ENCODE data around the gene LRRC72. TPM values are rescaled to one million over a fixed set of nuclear protein-coding genes. Genes with fewer than 3 reads are reported as not detected.

Gene LRRC72
- total RNA-seq, 1 donor from 2014 or later = not detected

GRCh38 chr7:16554518-16555236 is 28.1 kb downstream of the LRRC72 start:
- Mint-ChIP-seq H3K9me3 (ENCODE audit: unreplicated experiment) (no peaks in the 10 kb centered on the region), H3K36me3 (ENCODE audit: unreplicated experiment) (no peaks in the 10 kb centered on the region), H3K27ac (ENCODE audit: unreplicated experiment) (no peak overlapping the region), H3K27me3 (ENCODE audit: unreplicated experiment) (no peaks in the 10 kb centered on the region), H3K4me1 (ENCODE audit: low read depth, unreplicated experiment) (no peaks in the 10 kb centered on the region), H3K4me3 (ENCODE audit: unreplicated experiment) (no peak overlapping the region)
- DNase-seq = no peak
- no peak for TF ChIP-seq CTCF (IDR thresholded peaks at IDR 0.05; ENCODE audit: partially characterized antibody, unreplicated experiment)

GRCh38 chr7:16556359-16556758 is 29.7 kb downstream of the LRRC72 start:
- TF ChIP-seq CTCF (IDR thresholded peaks at IDR 0.05; ENCODE audit: partially characterized antibody, unreplicated experiment) = no peak
- no peaks in the 10 kb centered on the region for H3K36me3 Mint-ChIP-seq (ENCODE audit: unreplicated experiment)
- H3K9me3 Mint-ChIP-seq (ENCODE audit: unreplicated experiment) = no peaks in the 10 kb centered on the region
- H3K4me1 Mint-ChIP-seq (ENCODE audit: low read depth, unreplicated experiment) = no peaks in the 10 kb centered on the region
- H3K27me3 Mint-ChIP-seq (ENCODE audit: unreplicated experiment) = no peaks in the 10 kb centered on the region
- H3K27ac Mint-ChIP-seq (ENCODE audit: unreplicated experiment) = no peak overlapping the region
- no peak for DNase-seq
- H3K4me3 Mint-ChIP-seq (ENCODE audit: unreplicated experiment) = no peak overlapping the region

- no peaks in the 10 kb centered on the region for H3K36me3 Mint-ChIP-seq (ENCODE audit: unreplicated experiment)
- H3K4me1 Mint-ChIP-seq (ENCODE audit: low read depth, unreplicated experiment) = no peaks in the 10 kb centered on the region
- TF ChIP-seq CTCF (IDR thresholded peaks at IDR 0.05; ENCODE audit: partially characterized antibody, unreplicated experiment) = no peak
- no peak overlapping the region for H3K27ac Mint-ChIP-seq (ENCODE audit: unreplicated experiment)
- H3K9me3 Mint-ChIP-seq (ENCODE audit: unreplicated experiment) = no peaks in the 10 kb centered on the region
- H3K27me3 Mint-ChIP-seq (ENCODE audit: unreplicated experiment) = peaks cover 1% of the 10 kb centered on the region
- no peak overlapping the region for H3K4me3 Mint-ChIP-seq (ENCODE audit: unreplicated experiment)
- DNase-seq = no peak
These were observed 32.2 kb downstream of the LRRC72 start for GRCh38 chr7:16558761-16559302.

GRCh38 chr7:16559497-16560179 is 33.0 kb downstream of the LRRC72 start:
- no peaks in the 10 kb centered on the region for H3K9me3 Mint-ChIP-seq (ENCODE audit: unreplicated experiment)

More at GRCh38 chr7:16559497-16560179, 33.0 kb downstream of the LRRC72 start:
- TF ChIP-seq CTCF (IDR thresholded peaks at IDR 0.05; ENCODE audit: partially characterized antibody, unreplicated experiment) = no peak
- H3K27ac Mint-ChIP-seq (ENCODE audit: unreplicated experiment) = no peak overlapping the region
- H3K4me1 Mint-ChIP-seq (ENCODE audit: low read depth, unreplicated experiment) = peaks cover 5% of the 10 kb centered on the region
- H3K4me3 Mint-ChIP-seq (ENCODE audit: unreplicated experiment) = no peak overlapping the region
- peaks cover 1% of the 10 kb centered on the region for H3K27me3 Mint-ChIP-seq (ENCODE audit: unreplicated experiment)
- no peaks in the 10 kb centered on the region for H3K36me3 Mint-ChIP-seq (ENCODE audit: unreplicated experiment)
- DNase-seq = no peak
